HG03565 (cell line): Measurements from ENCODE around the gene SPATA3.
A peak's percentile ranks its signal among the peaks of the same experiment; 100 is the strongest.

Experiments
- ATAC-seq: cut with Tn5 transposase; IDR thresholded peaks from one replicate; pipeline ENCODE4 v1.9.1; 2021; ENCODE audit warnings: mild to moderate bottlenecking, moderate library complexity; ENCODE audit not compliant: unreplicated experiment

The SPATA3 gene

GRCh38 chr2:231047274-231047922, 51.5 kb downstream of the SPATA3 start:
- ATAC-seq: no peak

GRCh38 chr2:231047923-231048915, 52.3 kb downstream of the SPATA3 start:
- ATAC-seq: no peak

- ATAC-seq: no peak
Measured at GRCh38 chr2:231049286-231050017, 53.5 kb downstream of the SPATA3 start.

GRCh38 chr2:231050018-231050901, 54.3 kb downstream of the SPATA3 start:
- no peak for ATAC-seq

GRCh38 chr2:231051116-231051515, 55.2 kb downstream of the SPATA3 start:
- ATAC-seq: no peak

GRCh38 chr2:231052494-231053451, 56.9 kb downstream of the SPATA3 start:
- ATAC-seq: peak; percentile 46

GRCh38 chr2:231053846-231054245, 57.9 kb downstream of the SPATA3 start:
- no peak for ATAC-seq

GRCh38 chr2:231056453-231057416, 60.8 kb downstream of the SPATA3 start, which contains the start of gene PSMD1:
TSS of gene PSMD1 (plus strand) at chr2:231056867. CDS start at chr2:231057026, 159 bp downstream.
- peak; percentile 51 for ATAC-seq

GRCh38 chr2:231057590-231057989, 61.7 kb downstream of the SPATA3 start:
- ATAC-seq: no peak
